Effector memory CD8-positive, alpha-beta T cell (primary cell): ENCODE results near the gene CLCN7.

Experiments
- ATAC-seq: fragments of 150-1000 bp; cut with Tn5 transposase; replicated peaks from 2 replicates; pipeline ENCODE4 v1.10.0; 2021; ENCODE audit warnings: mild to moderate bottlenecking, moderate library complexity
- DNase-seq, 3 experiments: peaks; one replicate each; pipeline ENCODE4 v3.0.0; 2021
- H3K27ac Mint-ChIP-seq, 2 donors: one replicate each; pipeline ENCODE4 v1.8.0; 2022; ENCODE audit warnings: mild to moderate bottlenecking in 2 of 2, mixed read lengths in 2 of 2, moderate library complexity in 2 of 2
- H3K27me3 Mint-ChIP-seq, 2 donors: one replicate each; pipeline ENCODE4 v1.8.0; 2022; ENCODE audit warnings: mixed read lengths in 2 of 2
- H3K36me3 Mint-ChIP-seq: one replicate; pipeline ENCODE4 v1.8.0; 2022; ENCODE audit warnings: mild to moderate bottlenecking, moderate library complexity, mixed read lengths; ENCODE audit not compliant: insufficient read depth
- H3K4me1 Mint-ChIP-seq, 2 donors: one replicate each; pipeline ENCODE4 v1.8.0; 2022; ENCODE audit warnings: low read depth in 2 of 2, mixed read lengths in 2 of 2
- H3K4me3 Mint-ChIP-seq, 2 donors: one replicate each; pipeline ENCODE4 v1.8.0; 2022; ENCODE audit warnings: mild to moderate bottlenecking in 2 of 2, mixed read lengths in 2 of 2, moderate library complexity in 2 of 2
- H3K9me3 Mint-ChIP-seq, 2 donors: one replicate each; pipeline ENCODE4 v1.8.0; 2022; ENCODE audit warnings: mixed read lengths in 2 of 2

CLCN7 gene

DNA sequence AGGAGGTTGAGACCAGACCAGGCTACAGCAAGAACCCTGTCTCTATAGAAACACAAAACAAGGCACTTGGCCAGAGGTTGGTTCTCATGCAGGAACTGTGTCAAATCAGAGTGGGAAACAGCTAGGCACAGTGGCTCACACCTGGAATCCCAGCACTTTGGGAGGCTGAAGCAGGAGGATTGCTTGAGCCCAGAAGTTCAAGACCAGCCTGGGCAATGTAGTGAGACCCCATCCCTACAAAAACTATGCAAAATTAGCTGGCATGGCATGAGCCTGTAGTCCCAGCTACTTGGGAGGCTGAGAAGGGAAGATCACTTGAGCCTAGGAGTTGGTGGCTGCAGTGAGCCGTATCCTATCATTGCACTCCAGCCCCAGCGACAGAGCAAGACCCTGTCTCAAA lies 62.0 kb downstream of the CLCN7 start:
- Mint-ChIP-seq H3K4me3 (peak overlapping the region; percentile 52 to 82), H3K27ac (no peak overlapping the region), H3K9me3 (no peaks in the 10 kb centered on the region), H3K36me3 (peaks cover 41% of the 10 kb centered on the region), H3K4me1 (peaks cover 10 to 14% of the 10 kb centered on the region in 2 donors), H3K27me3 (no peaks in the 10 kb centered on the region)
- DNase-seq (no peak), ATAC-seq (no peak)

GRCh38 chr16:1408171-1408837 lies 66.5 kb downstream of the CLCN7 start:
- H3K36me3 Mint-ChIP-seq, result peaks cover 44% of the 10 kb centered on the region
- H3K4me1 Mint-ChIP-seq, result peaks cover 10 to 12% of the 10 kb centered on the region in 2 donors
- H3K27me3 Mint-ChIP-seq, result no peaks in the 10 kb centered on the region
- ATAC-seq (peak; percentile 95), DNase-seq (peak; percentile 97)
- H3K9me3 Mint-ChIP-seq, result no peaks in the 10 kb centered on the region
- H3K4me3 Mint-ChIP-seq, result peak overlapping the region; percentile 74 to 81
- H3K27ac Mint-ChIP-seq, result peak overlapping the region; percentile 25 to 77

- Mint-ChIP-seq H3K4me3 (peak overlapping the region; percentile 74 to 81), H3K36me3 (peaks cover 46% of the 10 kb centered on the region), H3K9me3 (no peaks in the 10 kb centered on the region), H3K27ac (peak overlapping the region; percentile 25 to 77), H3K27me3 (no peaks in the 10 kb centered on the region), H3K4me1 (peaks cover 10 to 12% of the 10 kb centered on the region in 2 donors)
- DNase-seq (no peak), ATAC-seq (no peak)
These were observed 67.1 kb downstream of the CLCN7 start for GRCh38 chr16:1407753-1408152.

GRCh38 chr16:1403733-1404132 lies 71.1 kb downstream of the CLCN7 start:
- ATAC-seq, result no peak
- no peak for DNase-seq
- no peaks in the 10 kb centered on the region for H3K9me3 Mint-ChIP-seq
- peaks cover 11 to 19% of the 10 kb centered on the region in 2 donors for H3K4me1 Mint-ChIP-seq
- H3K36me3 Mint-ChIP-seq, result peaks cover 56% of the 10 kb centered on the region
- H3K27me3 Mint-ChIP-seq, result no peaks in the 10 kb centered on the region
- H3K27ac Mint-ChIP-seq, result no peak overlapping the region
- H3K4me3 Mint-ChIP-seq, result no peak overlapping the region

- DNase-seq (no peak), ATAC-seq (no peak)
- Mint-ChIP-seq H3K4me1 (peaks cover 9 to 15% of the 10 kb centered on the region in 2 donors), H3K27me3 (no peaks in the 10 kb centered on the region), H3K4me3 (no peak overlapping the region), H3K27ac (no peak overlapping the region), H3K36me3 (peaks cover 57% of the 10 kb centered on the region), H3K9me3 (no peaks in the 10 kb centered on the region)
These were observed 71.8 kb downstream of the CLCN7 start for GRCh38 chr16:1403036-1403435.

DNA sequence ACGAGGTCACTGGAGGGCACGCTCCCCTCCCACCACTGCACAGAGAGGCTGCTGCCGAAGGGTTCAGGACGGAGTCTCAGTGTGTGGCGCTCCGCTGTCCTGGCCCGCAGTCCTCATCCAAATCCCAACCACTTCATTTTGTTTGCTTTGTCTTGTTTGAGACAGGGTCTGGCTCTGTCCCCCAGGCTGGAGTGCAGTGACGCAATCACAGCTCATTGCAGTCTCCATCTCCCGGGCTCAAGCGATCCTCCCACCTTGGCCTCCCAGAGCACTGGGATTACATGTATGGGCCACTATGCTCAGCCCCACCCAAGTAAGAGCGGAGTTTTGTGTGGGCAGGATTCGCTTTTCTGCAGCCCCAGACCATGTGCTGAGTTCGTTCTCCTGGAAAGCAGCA lies 73.1 kb downstream of the CLCN7 start:
- Mint-ChIP-seq H3K36me3 (peaks cover 54% of the 10 kb centered on the region), H3K27me3 (no peaks in the 10 kb centered on the region), H3K9me3 (no peaks in the 10 kb centered on the region), H3K27ac (no peak overlapping the region), H3K4me3 (no peak overlapping the region), H3K4me1 (peaks cover 7 to 15% of the 10 kb centered on the region in 2 donors)
- no peak for ATAC-seq
- DNase-seq, result no peak

DNA sequence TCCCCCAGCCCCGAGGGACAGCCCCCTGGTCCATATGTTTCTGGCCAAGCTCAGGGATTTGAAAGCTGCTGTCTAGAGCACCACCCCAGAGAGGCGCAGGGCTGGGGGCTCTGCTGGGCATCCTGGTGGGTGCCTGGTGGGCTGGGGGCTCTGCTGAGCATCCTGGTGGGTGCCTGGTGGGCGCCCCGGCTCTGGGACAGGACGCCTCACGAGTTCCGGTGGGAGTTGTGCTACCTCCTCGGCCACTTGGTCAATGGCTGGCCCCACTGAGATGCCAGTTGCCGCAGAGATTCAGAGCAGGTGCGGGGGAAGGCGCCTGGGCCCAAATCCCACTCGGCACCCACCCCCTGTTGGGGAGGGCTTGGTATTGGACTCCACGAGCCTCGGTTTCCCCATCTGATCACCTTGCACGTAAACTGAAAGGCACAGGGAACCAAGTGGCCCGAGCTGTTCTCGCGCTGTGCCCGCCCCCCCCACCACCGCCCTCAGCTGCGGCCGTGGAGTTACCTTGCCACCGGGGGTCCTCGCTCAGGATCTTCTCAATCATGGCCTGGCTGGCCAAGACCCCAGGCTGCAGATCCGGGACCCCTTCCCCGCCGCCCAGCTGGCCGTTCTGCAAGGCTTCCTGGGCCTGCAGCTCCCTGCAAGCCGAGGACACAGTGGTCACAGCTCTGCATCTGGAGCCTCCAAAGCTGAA lies 73.6 kb downstream of the CLCN7 start:
- no peaks in the 10 kb centered on the region for H3K27me3 Mint-ChIP-seq
- H3K9me3 Mint-ChIP-seq, result no peaks in the 10 kb centered on the region
- ATAC-seq (no peak), DNase-seq (no peak)
- peaks cover 7 to 15% of the 10 kb centered on the region in 2 donors for H3K4me1 Mint-ChIP-seq
- H3K27ac Mint-ChIP-seq, result no peak overlapping the region
- H3K36me3 Mint-ChIP-seq, result peaks cover 55% of the 10 kb centered on the region
- no peak overlapping the region for H3K4me3 Mint-ChIP-seq

- Mint-ChIP-seq H3K9me3 (no peaks in the 10 kb centered on the region), H3K4me1 (peaks cover 3 to 7% of the 10 kb centered on the region in 2 donors), H3K27ac (no peak overlapping the region), H3K27me3 (no peaks in the 10 kb centered on the region), H3K4me3 (no peak overlapping the region), H3K36me3 (peaks cover 60% of the 10 kb centered on the region)
- ATAC-seq, result no peak
- no peak for DNase-seq
These were observed 75.8 kb downstream of the CLCN7 start for GRCh38 chr16:1398826-1399581.

- DNase-seq, result no peak
- peaks cover 55% of the 10 kb centered on the region for H3K36me3 Mint-ChIP-seq
- no peaks in the 10 kb centered on the region for H3K9me3 Mint-ChIP-seq
- H3K27ac Mint-ChIP-seq, result no peak overlapping the region
- H3K4me1 Mint-ChIP-seq, result peaks cover 3 to 7% of the 10 kb centered on the region in 2 donors
- ATAC-seq, result no peak
- no peaks in the 10 kb centered on the region for H3K27me3 Mint-ChIP-seq
- H3K4me3 Mint-ChIP-seq, result no peak overlapping the region
These were observed 76.5 kb downstream of the CLCN7 start for GRCh38 chr16:1398351-1398750.

- no peak overlapping the region for H3K27ac Mint-ChIP-seq
- ATAC-seq (no peak), DNase-seq (no peak)
- H3K4me1 Mint-ChIP-seq, result peaks cover 3 to 7% of the 10 kb centered on the region in 2 donors
- no peaks in the 10 kb centered on the region for H3K27me3 Mint-ChIP-seq
- H3K4me3 Mint-ChIP-seq, result no peak overlapping the region
- peaks cover 53% of the 10 kb centered on the region for H3K36me3 Mint-ChIP-seq
- no peaks in the 10 kb centered on the region for H3K9me3 Mint-ChIP-seq
These were observed 77.0 kb downstream of the CLCN7 start for GRCh38 chr16:1397779-1398178.

GRCh38 chr16:1395444-1396031 lies 79.3 kb downstream of the CLCN7 start:
- no peaks in the 10 kb centered on the region for H3K4me1 Mint-ChIP-seq
- H3K4me3 Mint-ChIP-seq, result no peak overlapping the region
- DNase-seq, result no peak
- no peaks in the 10 kb centered on the region for H3K9me3 Mint-ChIP-seq
- H3K36me3 Mint-ChIP-seq, result peaks cover 43% of the 10 kb centered on the region
- no peak for ATAC-seq
- H3K27ac Mint-ChIP-seq, result no peak overlapping the region
- H3K27me3 Mint-ChIP-seq, result no peaks in the 10 kb centered on the region
